ENCODE results near the gene NNT.

DNA sequence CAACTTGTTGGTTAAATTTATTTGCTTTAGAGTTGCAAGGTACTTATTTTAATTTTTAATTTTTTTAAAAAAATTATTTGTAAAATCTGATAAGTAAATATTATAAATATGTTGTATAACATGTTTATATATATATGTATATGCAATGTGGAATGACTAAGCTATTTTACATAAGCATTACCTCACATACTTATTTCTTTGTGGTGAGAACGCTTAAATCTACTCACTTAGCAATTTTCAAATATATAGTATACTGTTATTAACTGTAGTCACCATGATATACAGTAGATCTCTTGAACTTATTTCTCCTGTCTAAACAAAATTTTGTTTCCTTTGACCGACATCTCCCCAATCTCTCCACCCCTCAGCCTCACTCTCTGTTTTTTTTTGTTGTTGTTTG is 147.8 kb downstream of the NNT start:
- TF ChIP-seq RARB (CRISPR knock-in tag; IDR thresholded peaks at IDR 0.05) (no peak), GLIS3 (CRISPR knock-in tag; IDR thresholded peaks at IDR 0.05) (no peak), ISL1 (CRISPR knock-in tag; IDR thresholded peaks at IDR 0.05) (no peak), ZFP30 (CRISPR knock-in tag; IDR thresholded peaks at IDR 0.05) (no peak), ZNF70 (CRISPR knock-in tag; IDR thresholded peaks at IDR 0.05) (no peak), TCF4 (CRISPR knock-in tag; IDR thresholded peaks at IDR 0.05; ENCODE audit: borderline replicate concordance) (no peak), TOX (CRISPR knock-in tag; IDR thresholded peaks at IDR 0.05; ENCODE audit: borderline replicate concordance) (no peak), ZFP3 (CRISPR knock-in tag; IDR thresholded peaks at IDR 0.05) (no peak), ZC3H10 (CRISPR knock-in tag; IDR thresholded peaks at IDR 0.05) (no peak)
- TF ChIP-seq, protein P1, sequence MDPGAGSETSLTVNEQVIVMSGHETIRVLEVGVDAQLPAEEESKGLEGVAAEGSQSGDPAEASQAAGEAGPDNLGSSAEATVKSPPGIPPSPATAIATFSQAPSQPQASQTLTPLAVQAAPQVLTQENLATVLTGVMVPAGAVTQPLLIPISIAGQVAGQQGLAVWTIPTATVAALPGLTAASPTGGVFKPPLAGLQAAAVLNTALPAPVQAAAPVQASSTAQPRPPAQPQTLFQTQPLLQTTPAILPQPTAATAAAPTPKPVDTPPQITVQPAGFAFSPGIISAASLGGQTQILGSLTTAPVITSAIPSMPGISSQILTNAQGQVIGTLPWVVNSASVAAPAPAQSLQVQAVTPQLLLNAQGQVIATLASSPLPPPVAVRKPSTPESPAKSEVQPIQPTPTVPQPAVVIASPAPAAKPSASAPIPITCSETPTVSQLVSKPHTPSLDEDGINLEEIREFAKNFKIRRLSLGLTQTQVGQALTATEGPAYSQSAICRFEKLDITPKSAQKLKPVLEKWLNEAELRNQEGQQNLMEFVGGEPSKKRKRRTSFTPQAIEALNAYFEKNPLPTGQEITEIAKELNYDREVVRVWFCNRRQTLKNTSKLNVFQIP (CRISPR knock-in tag; IDR thresholded peaks at IDR 0.05; ENCODE audit: borderline replicate concordance, low read depth): no peak
- TF ChIP-seq, protein P2, sequence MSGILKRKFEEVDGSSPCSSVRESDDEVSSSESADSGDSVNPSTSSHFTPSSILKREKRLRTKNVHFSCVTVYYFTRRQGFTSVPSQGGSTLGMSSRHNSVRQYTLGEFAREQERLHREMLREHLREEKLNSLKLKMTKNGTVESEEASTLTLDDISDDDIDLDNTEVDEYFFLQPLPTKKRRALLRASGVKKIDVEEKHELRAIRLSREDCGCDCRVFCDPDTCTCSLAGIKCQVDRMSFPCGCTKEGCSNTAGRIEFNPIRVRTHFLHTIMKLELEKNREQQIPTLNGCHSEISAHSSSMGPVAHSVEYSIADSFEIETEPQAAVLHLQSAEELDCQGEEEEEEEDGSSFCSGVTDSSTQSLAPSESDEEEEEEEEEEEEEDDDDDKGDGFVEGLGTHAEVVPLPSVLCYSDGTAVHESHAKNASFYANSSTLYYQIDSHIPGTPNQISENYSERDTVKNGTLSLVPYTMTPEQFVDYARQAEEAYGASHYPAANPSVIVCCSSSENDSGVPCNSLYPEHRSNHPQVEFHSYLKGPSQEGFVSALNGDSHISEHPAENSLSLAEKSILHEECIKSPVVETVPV (CRISPR knock-in tag; IDR thresholded peaks at IDR 0.05): no peak
- TF ChIP-seq, protein P3, sequence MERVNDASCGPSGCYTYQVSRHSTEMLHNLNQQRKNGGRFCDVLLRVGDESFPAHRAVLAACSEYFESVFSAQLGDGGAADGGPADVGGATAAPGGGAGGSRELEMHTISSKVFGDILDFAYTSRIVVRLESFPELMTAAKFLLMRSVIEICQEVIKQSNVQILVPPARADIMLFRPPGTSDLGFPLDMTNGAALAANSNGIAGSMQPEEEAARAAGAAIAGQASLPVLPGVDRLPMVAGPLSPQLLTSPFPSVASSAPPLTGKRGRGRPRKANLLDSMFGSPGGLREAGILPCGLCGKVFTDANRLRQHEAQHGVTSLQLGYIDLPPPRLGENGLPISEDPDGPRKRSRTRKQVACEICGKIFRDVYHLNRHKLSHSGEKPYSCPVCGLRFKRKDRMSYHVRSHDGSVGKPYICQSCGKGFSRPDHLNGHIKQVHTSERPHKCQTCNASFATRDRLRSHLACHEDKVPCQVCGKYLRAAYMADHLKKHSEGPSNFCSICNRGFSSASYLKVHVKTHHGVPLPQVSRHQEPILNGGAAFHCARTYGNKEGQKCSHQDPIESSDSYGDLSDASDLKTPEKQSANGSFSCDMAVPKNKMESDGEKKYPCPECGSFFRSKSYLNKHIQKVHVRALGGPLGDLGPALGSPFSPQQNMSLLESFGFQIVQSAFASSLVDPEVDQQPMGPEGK (CRISPR knock-in tag; IDR thresholded peaks at IDR 0.05; ENCODE audit: borderline replicate concordance): no peak
